HepG2 (cell line): ENCODE results near the gene MYADML2. TPM values are rescaled to one million over a fixed set of nuclear protein-coding genes. Genes with fewer than 3 reads are reported as not detected.
A peak's percentile ranks its signal among the peaks of the same experiment; 100 is the strongest.

Experiments
- HMGA1 ChIP-seq: sonication (generic); formaldehyde crosslinking; conservative IDR thresholded peaks from 2 replicates; pipeline ENCODE4 v1.4.0; 2020; ENCODE audit warnings: missing genetic modification reagents
- MEIS2 ChIP-seq: sonication (generic); formaldehyde crosslinking; IDR thresholded peaks from 2 replicates; pipeline ENCODE4 v1.9.0; 2021; ENCODE audit warnings: mild to moderate bottlenecking, missing genetic modification reagents
- MXD4 ChIP-seq: IDR thresholded peaks from 2 replicates; pipeline ENCODE4 v1.6.1; 2016; ENCODE audit warnings: mild to moderate bottlenecking, missing biosample characterization, missing genetic modification reagents
- NAIF1 ChIP-seq: sonication (generic); formaldehyde crosslinking; IDR thresholded peaks from 2 replicates; pipeline ENCODE4 v1.5.0; 2020; ENCODE audit warnings: mild to moderate bottlenecking, missing genetic modification reagents, borderline replicate concordance
- NFE2L1 ChIP-seq: sonication (generic); formaldehyde crosslinking; IDR thresholded peaks from 2 replicates; pipeline ENCODE4 v1.4.0; 2020; ENCODE audit warnings: missing genetic modification reagents, mild to moderate bottlenecking, borderline replicate concordance
- SP5 ChIP-seq: IDR thresholded peaks from 2 replicates; pipeline ENCODE4 v1.6.1; 2016; ENCODE audit warnings: low read depth, borderline replicate concordance
- TBX2 ChIP-seq: sonication (generic); formaldehyde crosslinking; IDR thresholded peaks from 2 replicates; pipeline ENCODE4 v1.5.0; 2020; ENCODE audit warnings: missing genetic modification reagents, mild to moderate bottlenecking, borderline replicate concordance
- ZMYM2 ChIP-seq: sonication (generic); formaldehyde crosslinking; IDR thresholded peaks from 2 replicates; pipeline ENCODE4 v1.8.0; 2022; ENCODE audit warnings: mild to moderate bottlenecking, missing genetic modification reagents
- ZMYM4 ChIP-seq: sonication (generic); formaldehyde crosslinking; IDR thresholded peaks from 2 replicates; pipeline ENCODE4 v1.8.1; 2023; ENCODE audit warnings: mild to moderate bottlenecking, missing genetic modification reagents
- ZNF232 ChIP-seq: sonication (generic); formaldehyde crosslinking; IDR thresholded peaks from 2 replicates; pipeline ENCODE4 v1.4.0; 2020; ENCODE audit warnings: missing genetic modification reagents, borderline replicate concordance
- ZNF383 ChIP-seq: sonication (generic); formaldehyde crosslinking; IDR thresholded peaks from 2 replicates; pipeline ENCODE4 v1.4.0; 2020; ENCODE audit warnings: missing genetic modification reagents, mild to moderate bottlenecking, borderline replicate concordance
- ZNF549 ChIP-seq: sonication (generic); formaldehyde crosslinking; IDR thresholded peaks from 2 replicates; pipeline ENCODE4 v1.5.0; 2020; ENCODE audit warnings: missing genetic modification reagents
- ZNF749 ChIP-seq: sonication (generic); formaldehyde crosslinking; IDR thresholded peaks from 2 replicates; pipeline ENCODE4 v1.8.0; 2022; ENCODE audit warnings: mild to moderate bottlenecking, missing genetic modification reagents, moderate library complexity, borderline replicate concordance
- ZNF766 ChIP-seq: sonication (generic); formaldehyde crosslinking; IDR thresholded peaks from 2 replicates; pipeline ENCODE4 v1.5.0; 2020; ENCODE audit warnings: missing genetic modification reagents, borderline replicate concordance
- polyA plus RNA-seq, 8 experiments: library from polyadenylated mRNA; depleted of rRNA in 3 of 8; stranded (reverse) in 7 of 8; unstranded in 1 of 8; fragments of >200 nt; fragmentation: Illumina TruSeq in 4 of 8; extraction: Trizol in 4 of 8; gene quantifications; 2 replicates each; pipeline versions ENCODE4 v1.2.1 to v1.2.3, GENCODE V29; 2011 to 2016; ENCODE audit warnings: low read depth in 4 of 8, missing spikeins in 1 of 8, mixed read lengths in 1 of 8; ENCODE audit not compliant: insufficient read depth in 1 of 8
- total RNA-seq, 5 experiments: library from RNA; depleted of rRNA; stranded (reverse); fragments of >200 nt; fragmentation: Illumina TruSeq; extraction: Trizol; gene quantifications; 2 replicates each; pipeline ENCODE4 v1.2.3, GENCODE V29; 2016; ENCODE audit warnings: low read depth in 1 of 5
- TF ChIP-seq, protein P1 (sequence below): sonication (generic); formaldehyde crosslinking; IDR thresholded peaks from 2 replicates; pipeline ENCODE4 v1.4.0; 2020; ENCODE audit warnings: missing genetic modification reagents, borderline replicate concordance
- TF ChIP-seq, protein P2 (sequence below): sonication (generic); formaldehyde crosslinking; IDR thresholded peaks from 2 replicates; pipeline ENCODE4 v1.8.1; 2023; ENCODE audit warnings: mild to moderate bottlenecking, missing genetic modification reagents, borderline replicate concordance
- TF ChIP-seq, protein P3 (sequence below): sonication (generic); formaldehyde crosslinking; IDR thresholded peaks from 2 replicates; pipeline ENCODE4 v1.9.0; 2022; ENCODE audit warnings: missing genetic modification reagents, mild to moderate bottlenecking, borderline replicate concordance
- TF ChIP-seq, protein P4 (sequence below): sonication (generic); formaldehyde crosslinking; IDR thresholded peaks from 2 replicates; pipeline ENCODE4 v1.4.0; 2020; ENCODE audit warnings: missing genetic modification reagents

The MYADML2 gene
- total and polyA plus RNA-seq, 2 of the 13 experiments (the other 11 are each of a cell fraction or from before 2014, with no cell fraction given), result not detected

DNA sequence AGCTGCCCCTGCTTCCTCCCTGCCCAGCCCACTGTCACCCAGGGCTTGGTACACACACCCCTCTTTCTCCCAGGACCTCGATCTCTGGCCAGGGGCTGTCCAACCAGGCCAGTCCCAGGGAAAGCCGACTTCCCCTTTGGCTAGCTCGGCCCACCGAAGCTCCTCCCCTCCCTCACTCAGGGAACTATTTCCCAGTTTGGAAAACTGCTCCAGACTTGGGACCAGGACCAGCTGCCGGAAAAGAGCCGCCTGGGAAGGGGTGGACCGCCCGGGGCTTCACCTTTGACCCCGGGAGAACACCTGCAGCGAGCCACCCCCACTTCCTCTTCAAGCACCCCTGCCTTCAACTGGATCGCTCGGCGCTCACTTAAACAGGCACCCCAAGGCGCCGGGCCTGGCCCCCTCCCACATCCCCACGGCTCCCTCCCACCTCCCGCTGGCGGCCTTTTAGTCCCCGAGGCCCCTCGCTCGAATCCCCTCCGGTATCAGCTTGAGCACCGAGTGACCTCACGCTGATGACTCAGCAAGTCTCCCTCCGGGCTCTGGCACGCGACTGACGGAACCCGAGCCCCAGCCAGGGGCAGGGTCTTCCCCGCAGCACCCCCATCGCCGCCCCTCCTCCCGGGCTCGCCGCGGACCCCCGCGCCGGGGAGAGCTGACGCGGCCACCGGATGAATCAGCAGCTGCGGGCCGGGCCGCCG lies 20.4 kb downstream of the MYADML2 start (continued):
- TF ChIP-seq ZNF766 (CRISPR knock-in tag) (no peak), TBX2 (peak; percentile 69; the same call in 1 of the 2 replicates), ZNF749 (CRISPR knock-in tag) (no peak), ZNF549 (CRISPR knock-in tag) (no peak), HMGA1 (no peak), NFE2L1 (peak; percentile 82; the same call in 1 of the 2 replicates), ZMYM4 (CRISPR knock-in tag) (no peak; the same call in 1 of the 2 replicates), SP5 (CRISPR knock-in tag) (peak; percentile 35; the same call in 1 of the 2 replicates), MEIS2 (no peak), ZNF383 (CRISPR knock-in tag) (no peak), ZMYM2 (CRISPR knock-in tag) (no peak; the same call in 1 of the 2 replicates), NAIF1 (CRISPR knock-in tag) (no peak), ZNF232 (no peak; the same call in none of the 2 replicates), MXD4 (peak; percentile 61; the same call in 1 of the 2 replicates)
- TF ChIP-seq, protein P1, sequence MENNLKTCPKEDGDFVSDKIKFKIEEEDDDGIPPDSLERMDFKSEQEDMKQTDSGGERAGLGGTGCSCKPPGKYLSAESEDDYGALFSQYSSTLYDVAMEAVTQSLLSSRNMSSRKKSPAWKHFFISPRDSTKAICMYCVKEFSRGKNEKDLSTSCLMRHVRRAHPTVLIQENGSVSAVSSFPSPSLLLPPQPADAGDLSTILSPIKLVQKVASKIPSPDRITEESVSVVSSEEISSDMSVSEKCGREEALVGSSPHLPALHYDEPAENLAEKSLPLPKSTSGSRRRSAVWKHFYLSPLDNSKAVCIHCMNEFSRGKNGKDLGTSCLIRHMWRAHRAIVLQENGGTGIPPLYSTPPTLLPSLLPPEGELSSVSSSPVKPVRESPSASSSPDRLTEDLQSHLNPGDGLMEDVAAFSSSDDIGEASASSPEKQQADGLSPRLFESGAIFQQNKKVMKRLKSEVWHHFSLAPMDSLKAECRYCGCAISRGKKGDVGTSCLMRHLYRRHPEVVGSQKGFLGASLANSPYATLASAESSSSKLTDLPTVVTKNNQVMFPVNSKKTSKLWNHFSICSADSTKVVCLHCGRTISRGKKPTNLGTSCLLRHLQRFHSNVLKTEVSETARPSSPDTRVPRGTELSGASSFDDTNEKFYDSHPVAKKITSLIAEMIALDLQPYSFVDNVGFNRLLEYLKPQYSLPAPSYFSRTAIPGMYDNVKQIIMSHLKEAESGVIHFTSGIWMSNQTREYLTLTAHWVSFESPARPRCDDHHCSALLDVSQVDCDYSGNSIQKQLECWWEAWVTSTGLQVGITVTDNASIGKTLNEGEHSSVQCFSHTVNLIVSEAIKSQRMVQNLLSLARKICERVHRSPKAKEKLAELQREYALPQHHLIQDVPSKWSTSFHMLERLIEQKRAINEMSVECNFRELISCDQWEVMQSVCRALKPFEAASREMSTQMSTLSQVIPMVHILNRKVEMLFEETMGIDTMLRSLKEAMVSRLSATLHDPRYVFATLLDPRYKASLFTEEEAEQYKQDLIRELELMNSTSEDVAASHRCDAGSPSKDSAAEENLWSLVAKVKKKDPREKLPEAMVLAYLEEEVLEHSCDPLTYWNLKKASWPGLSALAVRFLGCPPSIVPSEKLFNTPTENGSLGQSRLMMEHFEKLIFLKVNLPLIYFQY, result peak; percentile 38; the same call in 1 of the 2 replicates
- TF ChIP-seq, protein P2, sequence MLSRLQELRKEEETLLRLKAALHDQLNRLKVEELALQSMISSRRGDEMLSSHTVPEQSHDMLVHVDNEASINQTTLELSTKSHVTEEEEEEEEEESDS (CRISPR knock-in tag), result no peak
- TF ChIP-seq, protein P3, sequence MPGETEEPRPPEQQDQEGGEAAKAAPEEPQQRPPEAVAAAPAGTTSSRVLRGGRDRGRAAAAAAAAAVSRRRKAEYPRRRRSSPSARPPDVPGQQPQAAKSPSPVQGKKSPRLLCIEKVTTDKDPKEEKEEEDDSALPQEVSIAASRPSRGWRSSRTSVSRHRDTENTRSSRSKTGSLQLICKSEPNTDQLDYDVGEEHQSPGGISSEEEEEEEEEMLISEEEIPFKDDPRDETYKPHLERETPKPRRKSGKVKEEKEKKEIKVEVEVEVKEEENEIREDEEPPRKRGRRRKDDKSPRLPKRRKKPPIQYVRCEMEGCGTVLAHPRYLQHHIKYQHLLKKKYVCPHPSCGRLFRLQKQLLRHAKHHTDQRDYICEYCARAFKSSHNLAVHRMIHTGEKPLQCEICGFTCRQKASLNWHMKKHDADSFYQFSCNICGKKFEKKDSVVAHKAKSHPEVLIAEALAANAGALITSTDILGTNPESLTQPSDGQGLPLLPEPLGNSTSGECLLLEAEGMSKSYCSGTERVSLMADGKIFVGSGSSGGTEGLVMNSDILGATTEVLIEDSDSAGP (CRISPR knock-in tag), result peak; percentile 91
- TF ChIP-seq, protein P4, sequence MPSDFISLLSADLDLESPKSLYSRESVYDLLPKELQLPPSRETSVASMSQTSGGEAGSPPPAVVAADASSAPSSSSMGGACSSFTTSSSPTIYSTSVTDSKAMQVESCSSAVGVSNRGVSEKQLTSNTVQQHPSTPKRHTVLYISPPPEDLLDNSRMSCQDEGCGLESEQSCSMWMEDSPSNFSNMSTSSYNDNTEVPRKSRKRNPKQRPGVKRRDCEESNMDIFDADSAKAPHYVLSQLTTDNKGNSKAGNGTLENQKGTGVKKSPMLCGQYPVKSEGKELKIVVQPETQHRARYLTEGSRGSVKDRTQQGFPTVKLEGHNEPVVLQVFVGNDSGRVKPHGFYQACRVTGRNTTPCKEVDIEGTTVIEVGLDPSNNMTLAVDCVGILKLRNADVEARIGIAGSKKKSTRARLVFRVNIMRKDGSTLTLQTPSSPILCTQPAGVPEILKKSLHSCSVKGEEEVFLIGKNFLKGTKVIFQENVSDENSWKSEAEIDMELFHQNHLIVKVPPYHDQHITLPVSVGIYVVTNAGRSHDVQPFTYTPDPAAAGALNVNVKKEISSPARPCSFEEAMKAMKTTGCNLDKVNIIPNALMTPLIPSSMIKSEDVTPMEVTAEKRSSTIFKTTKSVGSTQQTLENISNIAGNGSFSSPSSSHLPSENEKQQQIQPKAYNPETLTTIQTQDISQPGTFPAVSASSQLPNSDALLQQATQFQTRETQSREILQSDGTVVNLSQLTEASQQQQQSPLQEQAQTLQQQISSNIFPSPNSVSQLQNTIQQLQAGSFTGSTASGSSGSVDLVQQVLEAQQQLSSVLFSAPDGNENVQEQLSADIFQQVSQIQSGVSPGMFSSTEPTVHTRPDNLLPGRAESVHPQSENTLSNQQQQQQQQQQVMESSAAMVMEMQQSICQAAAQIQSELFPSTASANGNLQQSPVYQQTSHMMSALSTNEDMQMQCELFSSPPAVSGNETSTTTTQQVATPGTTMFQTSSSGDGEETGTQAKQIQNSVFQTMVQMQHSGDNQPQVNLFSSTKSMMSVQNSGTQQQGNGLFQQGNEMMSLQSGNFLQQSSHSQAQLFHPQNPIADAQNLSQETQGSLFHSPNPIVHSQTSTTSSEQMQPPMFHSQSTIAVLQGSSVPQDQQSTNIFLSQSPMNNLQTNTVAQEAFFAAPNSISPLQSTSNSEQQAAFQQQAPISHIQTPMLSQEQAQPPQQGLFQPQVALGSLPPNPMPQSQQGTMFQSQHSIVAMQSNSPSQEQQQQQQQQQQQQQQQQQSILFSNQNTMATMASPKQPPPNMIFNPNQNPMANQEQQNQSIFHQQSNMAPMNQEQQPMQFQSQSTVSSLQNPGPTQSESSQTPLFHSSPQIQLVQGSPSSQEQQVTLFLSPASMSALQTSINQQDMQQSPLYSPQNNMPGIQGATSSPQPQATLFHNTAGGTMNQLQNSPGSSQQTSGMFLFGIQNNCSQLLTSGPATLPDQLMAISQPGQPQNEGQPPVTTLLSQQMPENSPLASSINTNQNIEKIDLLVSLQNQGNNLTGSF (CRISPR knock-in tag), result 0 out of 2 replicates have a peak, but pooled peaks have one; percentile 33
